Heart left ventricle (tissue), 16 donors: ENCODE results near the gene RBP7. TPM values are rescaled to one million over a fixed set of nuclear protein-coding genes. Genes with fewer than 3 reads are reported as not detected.
A peak's percentile ranks its signal among the peaks of the same experiment; 100 is the strongest.

Source experiments
- ATAC-seq, 4 donors: fragments of 200-7000 bp; cut with Tn5 transposase; one replicate each; pipeline ENCODE4 v1.9.1; 2020 to 2022; ENCODE audit warnings: moderate library complexity in 4 of 4, mild to moderate bottlenecking in 3 of 4, moderate number of reproducible peaks in 1 of 4
- DNase-seq, 5 donors: peaks; one replicate each; pipeline ENCODE4 v3.0.0-alpha.2; 2020
- H3K27ac ChIP-seq, 12 donors: fragments of 200-600 bp; sonication (generic) in 4 of 12; one replicate each; pipeline versions ENCODE4 v1.5.0 to v1.8.0; 2016 to 2022; ENCODE audit warnings: mild to moderate bottlenecking in 2 of 12
- H3K27me3 ChIP-seq, 9 donors: fragments of 200-600 bp; sonication (generic) in 2 of 9; one replicate each; pipeline versions ENCODE4 v1.5.1 to v1.8.0; 2016 to 2022; ENCODE audit warnings: mild to moderate bottlenecking in 3 of 9
- H3K36me3 ChIP-seq, 9 donors: fragments of 200-600 bp; sonication (generic) in 2 of 9; one replicate each; pipeline versions ENCODE4 v1.5.0 to v1.8.0; 2018 to 2022; ENCODE audit warnings: mild to moderate bottlenecking in 2 of 9
- H3K4me1 ChIP-seq, 12 donors: fragments of 200-600 bp; sonication (generic) in 4 of 12; one replicate each; pipeline versions ENCODE4 v1.5.0 to v1.8.0; 2016 to 2022; ENCODE audit warnings: mild to moderate bottlenecking in 3 of 12
- H3K4me3 ChIP-seq, 12 donors: fragments of 200-600 bp; sonication (generic) in 4 of 12; one replicate each; pipeline versions ENCODE4 v1.5.0 to v1.8.0; 2017 to 2022; ENCODE audit warnings: mild to moderate bottlenecking in 9 of 12, moderate library complexity in 4 of 12
- H3K9me3 ChIP-seq, 12 donors: fragments of 200-600 bp; sonication (generic) in 4 of 12; one replicate each; pipeline versions ENCODE4 v1.5.0 to v1.8.0; 2016 to 2022; ENCODE audit warnings: mild to moderate bottlenecking in 1 of 12
- CTCF ChIP-seq, 12 donors: fragments of 200-600 bp; sonication (generic) in 4 of 12; IDR thresholded peaks; one replicate each; pipeline versions ENCODE4 v1.5.0 to v1.8.0; 2018 to 2022; ENCODE audit warnings: antibody characterized with exemption in 12 of 12, mild to moderate bottlenecking in 5 of 12
- POLR2A ChIP-seq, 2 donors: fragments of 450-650 bp; IDR thresholded peaks; one replicate each; pipeline ENCODE4 v1.6.1; 2017; ENCODE audit warnings: antibody characterized with exemption in 2 of 2, mild to moderate bottlenecking in 2 of 2, moderate library complexity in 2 of 2
- WGBS, 4 donors: extraction: QIAGEN DNeasy Blood & Tissue Kit in 2 of 4; methylation state at CpG; one replicate each; pipeline versions ENCODE4 v1.1.5 to v1.1.7; 2013 to 2018; 5-methylcytosine and 5-hydroxymethylcytosine counted together
- intact Hi-C, 10 donors: fragments of 100-400 bp; cut with DNase I; formaldehyde crosslinking; loops; one replicate each; pipeline versions ENCODE4 v1.11.1 to v1.14.2; 2022
- polyA plus RNA-seq, 2 donors: library from polyadenylated mRNA; stranded (reverse); fragments of 200-250 nt; gene quantifications; one replicate each; pipeline ENCODE4 v1.2.3, GENCODE V29; 2013
- total RNA-seq, 9 donors: library from RNA; depleted of rRNA in 2 of 9; stranded (reverse); fragments of >200 nt in 2 of 9; fragmentation: NEBNext Ultra II Directional in 3 of 9; extraction: Animal tissue kit (Norgen Biotek cat#: 25700) in 3 of 9; gene quantifications; one replicate each; pipeline versions ENCODE4 v1.1.0 to v1.2.4, GENCODE V29; 2016 to 2023
- donor health status: ischemic (EF 13 %, LVEDD 7.1; RV severe dilation, severe dysfunction).
- donor health status: healthy with polysubstance abuse.
- donor health status: DM: no; HTN: yes; CAD: no.
- donor health status: DM: no; HTN: no; CAD: no.
- donor health status: ischemic (EF 25% LVEDD 6.9; RV normal size, moderate dysfunction).
- donor health status: ischemic (EF 25% LVEDD 5.7; RV mildly dilated, moderate dysfunction).
- donor health status: healthy.
- donor health status: DM: yes; HTN: yes; CAD: no.
- donor health status: ischemic (EF 35%, LVEDD 5.7; RV mildly dilated, moderate dysfunction).
- donor health status: nonischemic (EF 11% LVEDD 7.7; RV severe dilation, severe dysfunction).
- donor health status: DM: yes; HTN: yes; CAD: no.
- donor health status: PGD.
- donor health status: ischemic (EF 29% LVEDD 5.4; RV normal size, mild dysfunction).
- donor health status: nonischemic (EF 23%, LVEDD 6.1; RV moderate dilation, normal function).

Gene RBP7
- total and polyA plus RNA-seq, 11 donors = 21.4 to 97.5 (median 34.0) TPM

DNA sequence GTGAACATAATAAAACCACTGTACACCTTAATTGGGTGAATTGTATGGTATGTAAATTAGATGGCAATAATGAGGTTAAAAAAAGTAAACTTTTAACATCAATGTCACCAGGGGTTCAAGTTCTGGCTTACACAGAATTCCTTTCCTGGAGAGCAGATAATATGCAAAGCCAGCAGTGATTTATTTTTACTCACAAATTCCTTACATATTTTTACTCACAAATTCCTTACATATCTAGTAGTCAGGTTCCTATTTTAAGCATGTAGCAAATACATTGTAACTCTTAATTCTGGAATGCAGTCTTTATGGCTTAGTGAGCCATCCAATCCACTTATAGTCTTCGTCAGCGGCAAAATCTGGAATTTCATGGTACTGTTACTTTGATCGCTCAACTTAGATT lies 34.4 kb downstream of the RBP7 start:
- Histone ChIP-seq H3K9me3 (no peaks in the 10 kb centered on the region), H3K4me3 (no peak overlapping the region), H3K27ac (peak overlapping the region in 6 of 12 donors; percentile 67 to 99 (median 92)), H3K36me3 (peaks cover 0 to 5% (median 2%) of the 10 kb centered on the region in 9 donors), H3K4me1 (peaks cover 0 to 38% (median 19%) of the 10 kb centered on the region in 12 donors), H3K27me3 (no peaks in the 10 kb centered on the region)
- ATAC-seq (no peak), DNase-seq (no peak)
- WGBS, 4 donors = 47 to 70% (median 52%) methylated on average over 3 of the region's 3 CpGs
- TF ChIP-seq POLR2A (IDR thresholded peaks at IDR 0.05) = no peak
- no peak for TF ChIP-seq CTCF (IDR thresholded peaks at IDR 0.05)
- intact Hi-C loops = loop anchor here in 8 of 10 donors (5.0 to 10.0 kb wide), 6 partner anchors 76 to 157 kb away; partner anchors contain the start of genes LZIC (in 1 of the 8) and NMNAT1 (in 1 of the 8)

- intact Hi-C loops = loop anchor here in 9 of 10 donors (1.0 to 10.0 kb wide), 12 partner anchors 75 to 158 kb away; partner anchors contain the start of genes LZIC (in 3 of the 9) and NMNAT1 (in 3 of the 9)
- peak; percentile 97 to 99 (median 98) for DNase-seq
- H3K27me3 ChIP-seq = no peaks in the 10 kb centered on the region
- H3K9me3 ChIP-seq = no peaks in the 10 kb centered on the region
- TF ChIP-seq POLR2A (IDR thresholded peaks at IDR 0.05) = peak in 1 of 2 donors; percentile 34
- TF ChIP-seq CTCF (IDR thresholded peaks at IDR 0.05) = peak; percentile 73 to 95 (median 90)
- peaks cover 0 to 38% (median 19%) of the 10 kb centered on the region in 12 donors for H3K4me1 ChIP-seq
- ATAC-seq = peak; percentile 99 to 100 (median 99)
- 0% methylated on average over 10 to 73 of the region's 73 CpGs for WGBS, 4 donors
- H3K36me3 ChIP-seq = peaks cover 0 to 18% (median 15%) of the 10 kb centered on the region in 9 donors
- peak within 1 kb of the TSS; percentile 73 to 100 (median 90) for H3K4me3 ChIP-seq
- peak within 1 kb of the TSS; percentile 65 to 99 (median 95) for H3K27ac ChIP-seq
Observed at GRCh38 chr1:10032590-10033358, 35.7 kb downstream of the RBP7 start, which contains the start of gene UBE4B. TSS of gene UBE4B (plus strand) at chr1:10032958. CDS start at chr1:10033671, 713 bp downstream.

- H3K4me3 ChIP-seq = peak overlapping the region; percentile 73 to 100 (median 90)
- no peak for TF ChIP-seq CTCF (IDR thresholded peaks at IDR 0.05)
- TF ChIP-seq POLR2A (IDR thresholded peaks at IDR 0.05) = no peak
- 0 to 1% (median 0%) methylated on average over 19 of the region's 19 CpGs for WGBS, 4 donors
- H3K27me3 ChIP-seq = no peaks in the 10 kb centered on the region
- no peaks in the 10 kb centered on the region for H3K9me3 ChIP-seq
- peak overlapping the region; percentile 65 to 99 (median 95) for H3K27ac ChIP-seq
- ATAC-seq (peak; percentile 25 to 47 (median 34)), DNase-seq (peak in 1 of 5 donors; percentile 34)
- H3K36me3 ChIP-seq = peaks cover 0 to 25% (median 21%) of the 10 kb centered on the region in 9 donors
- H3K4me1 ChIP-seq = peaks cover 0 to 41% (median 21%) of the 10 kb centered on the region in 12 donors
- intact Hi-C loops = loop anchor here in 9 of 10 donors (2.0 to 10.0 kb wide), 11 partner anchors 74 to 159 kb away; partner anchors contain the start of genes LZIC (in 2 of the 9) and NMNAT1 (in 2 of the 9)
Observed at GRCh38 chr1:10033359-10033845, 36.4 kb downstream of the RBP7 start.

DNA sequence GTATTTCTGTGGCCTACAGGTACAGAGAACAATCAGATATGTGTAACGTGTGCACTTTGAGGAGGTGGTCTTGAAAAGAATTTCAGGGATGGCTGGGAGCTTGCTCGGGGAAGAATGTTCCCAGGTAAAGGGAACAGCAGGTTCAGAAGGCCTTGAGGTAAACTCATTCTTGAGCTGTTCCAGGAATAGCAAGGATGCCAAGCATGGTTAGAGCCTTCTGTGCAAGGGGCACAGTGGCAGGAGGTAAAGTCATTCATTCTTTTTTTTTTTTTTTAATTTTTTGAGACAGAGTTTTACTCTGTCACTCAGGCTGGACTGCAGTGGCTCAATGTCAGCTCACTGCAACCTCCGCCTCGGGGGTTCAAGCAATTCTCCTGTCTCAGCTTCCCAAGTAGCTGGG lies 45.7 kb downstream of the RBP7 start:
- Histone ChIP-seq H3K9me3 (no peaks in the 10 kb centered on the region), H3K36me3 (peaks cover 0 to 60% (median 23%) of the 10 kb centered on the region in 9 donors), H3K27me3 (no peaks in the 10 kb centered on the region), H3K4me3 (no peak overlapping the region), H3K4me1 (peaks cover 0 to 44% (median 23%) of the 10 kb centered on the region in 12 donors), H3K27ac (no peak overlapping the region)
- no peak for DNase-seq
- ATAC-seq = no peak
- TF ChIP-seq CTCF (IDR thresholded peaks at IDR 0.05) (no peak), POLR2A (IDR thresholded peaks at IDR 0.05) (no peak)
- WGBS, 4 donors = 88 to 96% (median 92%) methylated on average over 4 of the region's 4 CpGs
- intact Hi-C loops = no loop called here
